Activated CD4-positive, alpha-beta memory T cell treated with anti-CD3 and anti-CD28 coated beads for 36 hours (primary cell): ENCODE measurements around the gene SELENOK. TPM values are rescaled to one million over a fixed set of nuclear protein-coding genes. Genes with fewer than 3 reads are reported as not detected.

Source experiments
- CTCF ChIA-PET: fragments of 350-600 bp; sonication (Branson Sonifier 250); formaldehyde crosslinking; loops from one replicate; lab custom pipeline; 2021; ENCODE audit warnings: antibody characterized with exemption, inconsistent platforms; lab: Charles Lee
- POLR2A ChIA-PET: fragments of 350-600 bp; sonication (Branson Sonifier 250); formaldehyde crosslinking; loops from one replicate; lab custom pipeline; 2021; ENCODE audit warnings: antibody characterized with exemption; lab: Charles Lee
- DNase-seq: peaks from one replicate; pipeline ENCODE4 v3.0.0-alpha.2; 2020
- H3K27ac Mint-ChIP-seq: one replicate; pipeline ENCODE4 v1.8.0; 2021; ENCODE audit warnings: mixed read lengths
- H3K27me3 Mint-ChIP-seq: one replicate; pipeline ENCODE4 v1.8.0; 2021; ENCODE audit warnings: mixed read lengths
- H3K36me3 Mint-ChIP-seq: one replicate; pipeline ENCODE4 v1.8.0; 2021; ENCODE audit warnings: mixed read lengths
- H3K4me1 Mint-ChIP-seq: one replicate; pipeline ENCODE4 v1.8.0; 2021; ENCODE audit warnings: low read depth, mixed read lengths
- H3K4me3 Mint-ChIP-seq: one replicate; pipeline ENCODE4 v1.8.0; 2021; ENCODE audit warnings: mild to moderate bottlenecking, mixed read lengths
- H3K9me3 Mint-ChIP-seq: one replicate; pipeline ENCODE4 v1.8.0; 2021; ENCODE audit warnings: mixed read lengths
- intact Hi-C: fragments of 100-400 bp; cut with micrococcal nuclease; formaldehyde crosslinking; loops from one replicate; pipeline ENCODE4 v1.15.1; 2023
- total RNA-seq, 2 experiments: library from RNA; stranded (reverse); gene quantifications; one replicate each; pipeline ENCODE4 v1.2.3, GENCODE V29; 2021

SELENOK gene
- total RNA-seq, 2 experiments from 2014 or later = 55.3 to 56.4 TPM

- CTCF ChIA-PET = interaction anchor here (0.5 kb wide), 1 partner anchor 174 kb away, joined by 3 read pairs; no protein-coding TSS in a partner anchor
- Mint-ChIP-seq H3K4me3 (peak within 1 kb of the TSS; percentile 89), H3K4me1 (peaks cover 23% of the 10 kb centered on the region), H3K27me3 (no peaks in the 10 kb centered on the region), H3K9me3 (no peaks in the 10 kb centered on the region), H3K36me3 (peaks cover 31% of the 10 kb centered on the region), H3K27ac (peak within 1 kb of the TSS; percentile 90)
- intact Hi-C loops = loop anchor here (1.0 to 10.0 kb wide), 2 partner anchors 9 to 1347 kb away; partner anchors contain the start of genes NT5DC2, SELENOK and UQCC5
- POLR2A ChIA-PET = interaction anchor here (5.0 kb wide), 1 partner anchor 10 kb away, joined by 29 read pairs; the partner anchor contains the start of gene SELENOK
- peak; percentile 88 for DNase-seq
Observed at GRCh38 chr3:53881691-53882593, 9.7 kb downstream of the SELENOK start, which contains the start of gene ACTR8. Gene ACTR8, minus strand, starts transcription at chr3:53882152. Its CDS starts 51 bp downstream, at chr3:53882101.

- Mint-ChIP-seq H3K27me3 (no peaks in the 10 kb centered on the region), H3K27ac (peak overlapping the region; percentile 51), H3K36me3 (peaks cover 33% of the 10 kb centered on the region), H3K4me3 (peak overlapping the region; percentile 89), H3K9me3 (no peaks in the 10 kb centered on the region), H3K4me1 (peaks cover 20% of the 10 kb centered on the region)
- ChIA-PET CTCF (interaction anchor here (0.5 to 1.0 kb wide), 2 partner anchors 10 to 173 kb away, joined by 3 read pairs; no protein-coding TSS in a partner anchor), POLR2A (interaction anchor here (0.6 to 5.0 kb wide), 2 partner anchors 11 to 1305 kb away, joined by 3 to 29 read pairs; partner anchors contain the start of gene SELENOK)
- intact Hi-C loops = loop anchor here (10.0 kb wide), 1 partner anchor 1346 kb away; the partner anchor contains the start of genes NT5DC2 and UQCC5
- no peak for DNase-seq
Observed at GRCh38 chr3:53880396-53881345, 11.0 kb downstream of the SELENOK start.

- H3K27ac Mint-ChIP-seq = no peak overlapping the region
- H3K36me3 Mint-ChIP-seq = peaks cover 50% of the 10 kb centered on the region
- H3K27me3 Mint-ChIP-seq = no peaks in the 10 kb centered on the region
- no peaks in the 10 kb centered on the region for H3K4me1 Mint-ChIP-seq
- no peaks in the 10 kb centered on the region for H3K9me3 Mint-ChIP-seq
- CTCF ChIA-PET = no interaction called here
- POLR2A ChIA-PET = no interaction called here
- no peak for DNase-seq
- no peak overlapping the region for H3K4me3 Mint-ChIP-seq
- intact Hi-C loops = no loop called here
Observed at GRCh38 chr3:53865732-53866499, 25.7 kb downstream of the SELENOK start.

- no peaks in the 10 kb centered on the region for H3K27me3 Mint-ChIP-seq
- intact Hi-C loops = no loop called here
- ChIA-PET POLR2A (no interaction called here), CTCF (no interaction called here)
- peaks cover 36% of the 10 kb centered on the region for H3K36me3 Mint-ChIP-seq
- H3K27ac Mint-ChIP-seq = no peak overlapping the region
- DNase-seq = no peak
- H3K4me3 Mint-ChIP-seq = no peak overlapping the region
- no peaks in the 10 kb centered on the region for H3K4me1 Mint-ChIP-seq
- no peaks in the 10 kb centered on the region for H3K9me3 Mint-ChIP-seq
Observed at GRCh38 chr3:53863145-53863544, 28.5 kb downstream of the SELENOK start.

- Mint-ChIP-seq H3K36me3 (peaks cover 28% of the 10 kb centered on the region), H3K27me3 (no peaks in the 10 kb centered on the region), H3K4me1 (no peaks in the 10 kb centered on the region), H3K9me3 (no peaks in the 10 kb centered on the region), H3K4me3 (no peak overlapping the region), H3K27ac (no peak overlapping the region)
- ChIA-PET POLR2A (no interaction called here), CTCF (no interaction called here)
- DNase-seq = no peak
- intact Hi-C loops = no loop called here
Observed at GRCh38 chr3:53862241-53862640, 29.4 kb downstream of the SELENOK start.

GRCh38 chr3:53860196-53860595 lies 31.5 kb downstream of the SELENOK start:
- CTCF ChIA-PET = no interaction called here
- H3K4me3 Mint-ChIP-seq = no peak overlapping the region
- POLR2A ChIA-PET = no interaction called here

GRCh38 chr3:53859178-53859577 lies 32.5 kb downstream of the SELENOK start:
- H3K4me3 Mint-ChIP-seq = no peak overlapping the region
- no peaks in the 10 kb centered on the region for H3K9me3 Mint-ChIP-seq
- ChIA-PET POLR2A (no interaction called here), CTCF (no interaction called here)
- no peaks in the 10 kb centered on the region for H3K27me3 Mint-ChIP-seq
- H3K27ac Mint-ChIP-seq = no peak overlapping the region
- H3K36me3 Mint-ChIP-seq = peaks cover 17% of the 10 kb centered on the region
- no peak for DNase-seq
- intact Hi-C loops = no loop called here
- H3K4me1 Mint-ChIP-seq = no peaks in the 10 kb centered on the region

More at GRCh38 chr3:53860196-53860595, 31.5 kb downstream of the SELENOK start:
- H3K4me1 Mint-ChIP-seq = no peaks in the 10 kb centered on the region
- H3K9me3 Mint-ChIP-seq = no peaks in the 10 kb centered on the region
- peaks cover 24% of the 10 kb centered on the region for H3K36me3 Mint-ChIP-seq
- no peak overlapping the region for H3K27ac Mint-ChIP-seq
- intact Hi-C loops = no loop called here
- no peaks in the 10 kb centered on the region for H3K27me3 Mint-ChIP-seq
- no peak for DNase-seq

GRCh38 chr3:53858096-53858741 lies 33.4 kb downstream of the SELENOK start:
- H3K36me3 Mint-ChIP-seq = peaks cover 17% of the 10 kb centered on the region
- H3K4me1 Mint-ChIP-seq = no peaks in the 10 kb centered on the region
- H3K9me3 Mint-ChIP-seq = no peaks in the 10 kb centered on the region
- POLR2A ChIA-PET = no interaction called here
- H3K27ac Mint-ChIP-seq = no peak overlapping the region
- CTCF ChIA-PET = no interaction called here
- no peak for DNase-seq
- no peaks in the 10 kb centered on the region for H3K27me3 Mint-ChIP-seq
- H3K4me3 Mint-ChIP-seq = no peak overlapping the region
- intact Hi-C loops = no loop called here

- ChIA-PET CTCF (no interaction called here), POLR2A (no interaction called here)
- Mint-ChIP-seq H3K27me3 (no peaks in the 10 kb centered on the region), H3K4me1 (no peaks in the 10 kb centered on the region), H3K27ac (no peak overlapping the region), H3K9me3 (no peaks in the 10 kb centered on the region), H3K4me3 (no peak overlapping the region), H3K36me3 (peaks cover 11% of the 10 kb centered on the region)
- intact Hi-C loops = no loop called here
- DNase-seq = no peak
Observed at GRCh38 chr3:53856964-53857363, 34.7 kb downstream of the SELENOK start.

GRCh38 chr3:53850895-53851294 lies 40.8 kb downstream of the SELENOK start:
- H3K4me3 Mint-ChIP-seq = no peak overlapping the region
- H3K27me3 Mint-ChIP-seq = peaks cover 16% of the 10 kb centered on the region
- H3K9me3 Mint-ChIP-seq = no peaks in the 10 kb centered on the region
- no peak for DNase-seq
- H3K4me1 Mint-ChIP-seq = peaks cover 2% of the 10 kb centered on the region
- CTCF ChIA-PET = no interaction called here
- POLR2A ChIA-PET = no interaction called here
- H3K36me3 Mint-ChIP-seq = no peaks in the 10 kb centered on the region
- intact Hi-C loops = no loop called here
- no peak overlapping the region for H3K27ac Mint-ChIP-seq

- intact Hi-C loops = no loop called here
- POLR2A ChIA-PET = no interaction called here
- Mint-ChIP-seq H3K4me3 (no peak overlapping the region), H3K27ac (no peak overlapping the region), H3K36me3 (no peaks in the 10 kb centered on the region), H3K9me3 (no peaks in the 10 kb centered on the region), H3K4me1 (peaks cover 2% of the 10 kb centered on the region), H3K27me3 (peaks cover 23% of the 10 kb centered on the region)
- CTCF ChIA-PET = no interaction called here
- no peak for DNase-seq
Observed at GRCh38 chr3:53849916-53850315, 41.7 kb downstream of the SELENOK start.
